ENCODE data around the gene PSME3IP1. TPM values are rescaled to one million over a fixed set of nuclear protein-coding genes. Genes with fewer than 3 reads are reported as not detected.

Gene PSME3IP1
- total and polyA plus RNA-seq, 5 donors = 57.8 to 68.7 (median 64.5) TPM

DNA sequence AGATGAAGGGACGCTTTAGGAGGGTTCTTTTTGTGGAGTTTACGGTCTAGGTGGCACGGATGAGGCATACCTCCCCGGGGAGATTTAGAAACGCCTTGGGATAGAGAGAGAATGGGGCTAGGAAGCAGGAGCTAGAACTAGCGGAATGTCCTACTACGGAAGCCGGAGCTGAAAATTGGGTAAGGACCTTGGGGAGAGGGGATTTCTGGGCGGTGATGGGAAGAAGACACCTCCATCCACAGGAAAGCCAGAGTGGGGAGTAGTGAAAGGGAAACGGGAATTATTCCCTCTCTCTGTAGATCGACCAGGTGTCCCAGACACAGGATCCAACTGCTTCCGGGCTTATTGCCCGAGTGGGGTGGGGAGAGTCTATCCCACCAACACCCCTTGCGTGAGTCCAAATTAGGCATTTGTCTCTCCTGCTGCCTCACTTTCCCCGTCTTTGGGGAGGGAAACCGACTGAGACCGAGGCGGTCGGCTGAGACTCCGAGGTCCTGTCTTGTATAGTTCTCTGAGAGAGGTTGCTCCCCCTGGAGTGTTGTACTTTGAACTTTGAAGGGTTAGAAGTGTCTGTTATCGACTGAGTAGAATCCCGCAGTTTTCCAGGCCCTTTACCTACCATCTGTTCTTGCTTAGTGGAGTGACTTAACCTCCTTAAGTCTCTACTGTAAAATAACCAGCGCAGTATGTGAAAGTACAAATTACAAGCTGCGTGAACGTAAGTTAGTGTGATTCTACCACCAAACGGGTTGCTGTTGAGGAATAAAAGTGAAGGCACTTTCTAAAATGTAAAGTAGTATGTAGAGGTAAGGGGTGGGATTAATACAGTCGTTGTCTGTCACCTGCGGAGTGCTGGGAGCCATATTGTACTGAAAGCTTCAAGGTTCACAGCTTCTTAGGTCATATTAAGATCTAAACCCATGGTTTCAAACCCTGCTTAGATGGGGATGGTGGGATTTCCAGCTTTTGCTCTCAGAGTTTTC, 1.3 kb upstream of the PSME3IP1 start:
- intact Hi-C loops (cut with DNase I) = no loop called here
- Histone ChIP-seq H3K27ac (ENCODE audit: low read length) (peak overlapping the region; percentile 94), H3K4me1 (ENCODE audit: control insufficient read depth, insufficient read depth, low read length) (peaks cover 2% of the 10 kb centered on the region), H3K27me3 (ENCODE audit: control insufficient read depth, insufficient read depth) (no peaks in the 10 kb centered on the region), H3K4me3 (ENCODE audit: low read length) (peak overlapping the region; percentile 87), H3K9me3 (ENCODE audit: control insufficient read depth, low read length) (no peaks in the 10 kb centered on the region)
- WGBS = 2% methylated on average over 28 of the region's 28 CpGs
- DNase-seq (peak in 1 of 3 donors; percentile 61), ATAC-seq (peak in 1 of 2 donors; percentile 0)

DNA sequence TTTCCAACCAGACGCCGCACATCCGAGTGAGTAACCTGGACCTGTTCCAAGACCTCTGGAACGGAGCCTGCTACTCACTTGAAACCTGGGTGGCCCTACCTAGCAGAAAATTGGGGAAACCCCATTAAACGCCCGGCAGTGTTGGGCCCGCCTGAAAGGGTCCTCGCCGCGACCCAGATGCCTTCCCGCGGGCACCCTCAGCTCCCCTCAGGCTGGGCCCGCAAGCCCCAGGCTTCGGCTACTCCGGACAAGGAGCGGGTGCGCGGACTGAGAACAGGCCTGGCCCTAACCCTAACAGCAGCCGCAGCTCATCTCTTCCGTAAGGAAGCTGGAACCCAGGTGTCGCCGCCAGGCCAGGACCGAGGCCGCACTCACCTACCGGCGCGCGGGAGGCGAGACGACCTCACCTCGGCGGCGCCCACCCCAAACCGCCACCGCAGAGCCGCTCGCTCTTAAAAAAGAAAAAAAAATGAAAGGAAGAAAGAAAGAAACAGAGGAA, 344 bp downstream of the PSME3IP1 start:
- no peaks in the 10 kb centered on the region for H3K27me3 ChIP-seq (ENCODE audit: control insufficient read depth, insufficient read depth)
- peak; percentile 30 to 38 for ATAC-seq
- peaks cover 2% of the 10 kb centered on the region for H3K4me1 ChIP-seq (ENCODE audit: control insufficient read depth, insufficient read depth, low read length)
- no peaks in the 10 kb centered on the region for H3K9me3 ChIP-seq (ENCODE audit: control insufficient read depth, low read length)
- intact Hi-C loops (cut with DNase I) = no loop called here
- peak overlapping the region; percentile 84 for H3K27ac ChIP-seq (ENCODE audit: low read length)
- H3K4me3 ChIP-seq (ENCODE audit: low read length) = peak overlapping the region; percentile 88
- under 1% methylated on average over 37 of the region's 37 CpGs for WGBS
- peak in 2 of 3 donors; percentile 52 to 79 for DNase-seq

- DNase-seq (no peak), ATAC-seq (no peak)
- Histone ChIP-seq H3K27me3 (ENCODE audit: control insufficient read depth, insufficient read depth) (no peaks in the 10 kb centered on the region), H3K4me3 (ENCODE audit: low read length) (peak overlapping the region; percentile 88), H3K9me3 (ENCODE audit: control insufficient read depth, low read length) (no peaks in the 10 kb centered on the region), H3K27ac (ENCODE audit: low read length) (peak overlapping the region; percentile 84), H3K4me1 (ENCODE audit: control insufficient read depth, insufficient read depth, low read length) (peaks cover 2% of the 10 kb centered on the region)
- WGBS = 27% methylated on average over 15 of the region's 15 CpGs
- intact Hi-C loops (cut with DNase I) = no loop called here
Observed at GRCh38 chr16:57184887-57185445, 873 bp downstream of the PSME3IP1 start.

DNA sequence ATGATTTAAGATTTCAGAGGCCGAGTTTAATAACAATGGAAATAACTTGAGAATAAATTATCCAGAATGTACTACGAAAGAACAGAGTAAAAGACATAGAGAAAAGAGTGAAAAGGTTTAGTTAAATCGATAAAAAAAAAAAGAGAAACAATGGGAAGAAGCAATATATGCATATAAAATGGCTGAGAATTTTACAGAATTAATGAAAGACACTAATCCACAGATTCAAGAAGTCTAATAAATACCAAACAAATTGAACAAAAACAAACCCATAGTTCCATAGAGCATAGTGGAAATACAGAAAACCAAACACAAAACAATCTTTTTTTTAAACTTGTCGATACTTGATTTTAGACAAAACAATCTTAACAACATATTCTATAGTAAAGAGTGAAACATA, 1.7 kb downstream of the PSME3IP1 start:
- H3K4me3 ChIP-seq (ENCODE audit: low read length) = no peak overlapping the region
- WGBS = 95% methylated on average over 4 of the region's 4 CpGs
- intact Hi-C loops (cut with DNase I) = no loop called here
- no peaks in the 10 kb centered on the region for H3K27me3 ChIP-seq (ENCODE audit: control insufficient read depth, insufficient read depth)
- no peak overlapping the region for H3K27ac ChIP-seq (ENCODE audit: low read length)
- DNase-seq = no peak
- ATAC-seq = no peak
- H3K9me3 ChIP-seq (ENCODE audit: control insufficient read depth, low read length) = no peaks in the 10 kb centered on the region
- peaks cover 2% of the 10 kb centered on the region for H3K4me1 ChIP-seq (ENCODE audit: control insufficient read depth, insufficient read depth, low read length)

GRCh38 chr16:57179215-57179828, 6.5 kb downstream of the PSME3IP1 start:
- no peak for ATAC-seq
- no peak overlapping the region for H3K4me3 ChIP-seq (ENCODE audit: low read length)
- no peak for DNase-seq
- no peak overlapping the region for H3K27ac ChIP-seq (ENCODE audit: low read length)
- H3K9me3 ChIP-seq (ENCODE audit: control insufficient read depth, low read length) = no peaks in the 10 kb centered on the region
- H3K27me3 ChIP-seq (ENCODE audit: control insufficient read depth, insufficient read depth) = no peaks in the 10 kb centered on the region
- intact Hi-C loops (cut with DNase I) = no loop called here
- WGBS = 66% methylated on average over 3 of the region's 3 CpGs
- H3K4me1 ChIP-seq (ENCODE audit: control insufficient read depth, insufficient read depth, low read length) = no peaks in the 10 kb centered on the region

DNA sequence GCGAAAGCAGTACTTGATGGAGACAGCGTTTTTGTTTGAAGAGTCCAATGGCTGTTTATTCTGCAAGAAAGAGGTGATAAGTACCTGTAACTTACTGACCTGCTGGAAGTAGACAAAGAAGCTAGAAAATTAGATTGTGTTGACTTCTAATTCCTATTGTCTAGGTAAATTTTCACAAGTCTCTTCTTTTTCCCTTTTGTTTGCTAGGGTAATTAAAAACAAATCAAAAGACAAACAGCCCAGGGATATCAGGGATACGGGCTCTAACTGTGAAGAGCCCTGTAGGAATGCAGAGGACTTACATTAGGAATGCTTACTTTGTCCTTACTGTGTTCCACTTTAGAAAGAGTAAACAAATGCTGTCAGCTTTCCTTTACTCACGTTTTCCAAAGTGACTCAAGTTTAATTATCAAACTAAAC, 7.0 kb downstream of the PSME3IP1 start:
- intact Hi-C loops (cut with DNase I) = no loop called here
- DNase-seq (no peak), ATAC-seq (no peak)
- H3K4me1 ChIP-seq (ENCODE audit: control insufficient read depth, insufficient read depth, low read length) = no peaks in the 10 kb centered on the region
- H3K27ac ChIP-seq (ENCODE audit: low read length) = no peak overlapping the region
- no peak overlapping the region for H3K4me3 ChIP-seq (ENCODE audit: low read length)
- 61% methylated on average over 4 of the region's 4 CpGs for WGBS
- no peaks in the 10 kb centered on the region for H3K27me3 ChIP-seq (ENCODE audit: control insufficient read depth, insufficient read depth)
- no peaks in the 10 kb centered on the region for H3K9me3 ChIP-seq (ENCODE audit: control insufficient read depth, low read length)

DNA sequence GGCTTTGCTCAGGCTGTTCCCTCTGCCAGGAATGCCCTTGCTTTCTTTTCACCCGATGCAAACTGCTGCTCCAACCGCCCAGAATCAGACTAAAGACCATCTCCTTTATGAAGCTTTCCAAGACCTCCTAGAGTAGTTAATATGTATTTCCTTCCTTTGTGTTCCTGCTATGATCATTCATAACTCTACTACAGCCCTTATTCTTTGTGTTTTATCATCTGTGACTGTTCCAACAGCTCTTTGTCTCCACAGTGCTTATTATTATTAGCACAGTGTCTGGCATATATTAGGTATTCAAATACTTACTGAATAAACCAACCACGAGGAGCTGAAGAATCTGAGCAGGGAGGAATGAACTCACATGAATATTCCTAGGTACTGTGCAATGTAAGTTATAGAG, 7.6 kb downstream of the PSME3IP1 start:
- Histone ChIP-seq H3K4me3 (ENCODE audit: low read length) (no peak overlapping the region), H3K27ac (ENCODE audit: low read length) (no peak overlapping the region), H3K4me1 (ENCODE audit: control insufficient read depth, insufficient read depth, low read length) (no peaks in the 10 kb centered on the region), H3K9me3 (ENCODE audit: control insufficient read depth, low read length) (no peaks in the 10 kb centered on the region), H3K27me3 (ENCODE audit: control insufficient read depth, insufficient read depth) (no peaks in the 10 kb centered on the region)
- intact Hi-C loops (cut with DNase I) = no loop called here
- 62% methylated on average over 3 of the region's 3 CpGs for whole genome bisulfite sequencing
- ATAC-seq (no peak), DNase-seq (no peak)

DNA sequence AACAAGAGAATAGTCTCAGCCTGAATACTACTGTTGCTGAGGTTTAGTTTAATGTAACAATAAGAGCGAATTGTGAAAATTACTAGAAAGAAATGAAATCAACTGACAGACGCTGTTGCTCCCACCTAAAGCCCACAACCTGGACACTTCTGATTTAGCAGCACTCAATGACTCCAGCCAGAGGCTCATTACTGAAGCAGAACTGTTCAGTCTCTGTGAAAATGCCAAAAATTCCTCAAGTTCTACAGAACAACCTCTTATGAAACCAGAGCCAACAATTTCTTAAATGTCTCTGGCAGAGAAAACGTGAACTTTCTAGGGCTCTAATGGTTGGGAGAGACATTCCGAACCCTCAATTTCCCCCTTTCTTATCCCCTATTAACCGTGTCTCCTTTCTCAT, 9.9 kb downstream of the PSME3IP1 start:
- 76% methylated on average over 5 of the region's 5 CpGs for WGBS
- ATAC-seq = no peak

GRCh38 chr16:57172721-57173290, 13.0 kb downstream of the PSME3IP1 start:
- no peak for ATAC-seq
- no peaks in the 10 kb centered on the region for H3K27me3 ChIP-seq (ENCODE audit: control insufficient read depth, insufficient read depth)
- H3K4me1 ChIP-seq (ENCODE audit: control insufficient read depth, insufficient read depth, low read length) = no peaks in the 10 kb centered on the region
- H3K4me3 ChIP-seq (ENCODE audit: low read length) = no peak overlapping the region
- no peak overlapping the region for H3K27ac ChIP-seq (ENCODE audit: low read length)
- no peaks in the 10 kb centered on the region for H3K9me3 ChIP-seq (ENCODE audit: control insufficient read depth, low read length)
- 80% methylated on average over 5 of the region's 5 CpGs for whole genome bisulfite sequencing
- no peak for DNase-seq
- intact Hi-C loops (cut with DNase I) = loop anchor here in 1 of 4 donors (5.0 kb wide), 1 partner anchor 96 kb away; no protein-coding TSS in a partner anchor

More for the DNA sequence above, 9.9 kb downstream of the PSME3IP1 start:
- H3K27me3 ChIP-seq (ENCODE audit: control insufficient read depth, insufficient read depth) = no peaks in the 10 kb centered on the region
- intact Hi-C loops (cut with DNase I) = no loop called here
- DNase-seq = no peak
- H3K9me3 ChIP-seq (ENCODE audit: control insufficient read depth, low read length) = no peaks in the 10 kb centered on the region
- H3K4me1 ChIP-seq (ENCODE audit: control insufficient read depth, insufficient read depth, low read length) = no peaks in the 10 kb centered on the region
- no peak overlapping the region for H3K27ac ChIP-seq (ENCODE audit: low read length)
- H3K4me3 ChIP-seq (ENCODE audit: low read length) = no peak overlapping the region

GRCh38 chr16:57169327-57169726, 16.5 kb downstream of the PSME3IP1 start:
- no peak for ATAC-seq
- intact Hi-C loops (cut with DNase I) = loop anchor here in 3 of 4 donors (5.0 kb wide), 2 partner anchors 77 to 87 kb away; partner anchors contain the start of gene CPNE2 (in 1 of the 3)
- no peak for DNase-seq
- H3K4me3 ChIP-seq (ENCODE audit: low read length) = no peak overlapping the region
- no peak overlapping the region for H3K27ac ChIP-seq (ENCODE audit: low read length)
- no peaks in the 10 kb centered on the region for H3K9me3 ChIP-seq (ENCODE audit: control insufficient read depth, low read length)
- no peaks in the 10 kb centered on the region for H3K27me3 ChIP-seq (ENCODE audit: control insufficient read depth, insufficient read depth)
- H3K4me1 ChIP-seq (ENCODE audit: control insufficient read depth, insufficient read depth, low read length) = peaks cover 8% of the 10 kb centered on the region
